ENCODE measurements around the gene RANBP10.

- TF ChIP-seq SUZ12 (IDR thresholded peaks at IDR 0.05; ENCODE audit: low read length), result no peak
- no peak for TF ChIP-seq CTCF (IDR thresholded peaks at IDR 0.05; ENCODE audit: control extremely low read depth in 1 of 3, insufficient read depth in 1 of 3, low read depth in 1 of 3, low read length in 3 of 3)
- no peak for TF ChIP-seq EZH2 (IDR thresholded peaks at IDR 0.05; ENCODE audit: low read depth, low read length, severe bottlenecking)
- TF ChIP-seq USF2 (IDR thresholded peaks at IDR 0.05; ENCODE audit: low read length), result no peak
- TF ChIP-seq POLR2AphosphoS5 (IDR thresholded peaks at IDR 0.05; ENCODE audit: low read depth, low read length), result no peak
These were observed 5.1 kb downstream of the RANBP10 start for GRCh38 chr16:67801241-67801640.
